RPMI7951 (cell line): ENCODE measurements around the gene FHIT. TPM values are rescaled to one million over a fixed set of nuclear protein-coding genes. Genes with fewer than 3 reads are reported as not detected.
A peak's percentile ranks its signal among the peaks of the same experiment; 100 is the strongest.

Experiments
- DNase-seq: peaks from one replicate; pipeline ENCODE4 v3.0.0-alpha.2; 2012; ENCODE audit warnings: low read depth
- total RNA-seq: library from RNA; depleted of rRNA; stranded (reverse); fragments of >200 nt; shearing (Covaris generic); gene quantifications from 2 replicates; pipeline ENCODE4 v1.2.3, GENCODE V29; 2014

FHIT gene
- total RNA-seq, 1 experiment from 2014 or later: 2.4 TPM

- DNase-seq: no peak
Observed at GRCh38 chr3:59730591-59730990, 1520.7 kb downstream of the FHIT start.

GRCh38 chr3:59728587-59728908 is 1522.7 kb downstream of the FHIT start:
- no peak for DNase-seq

DNA sequence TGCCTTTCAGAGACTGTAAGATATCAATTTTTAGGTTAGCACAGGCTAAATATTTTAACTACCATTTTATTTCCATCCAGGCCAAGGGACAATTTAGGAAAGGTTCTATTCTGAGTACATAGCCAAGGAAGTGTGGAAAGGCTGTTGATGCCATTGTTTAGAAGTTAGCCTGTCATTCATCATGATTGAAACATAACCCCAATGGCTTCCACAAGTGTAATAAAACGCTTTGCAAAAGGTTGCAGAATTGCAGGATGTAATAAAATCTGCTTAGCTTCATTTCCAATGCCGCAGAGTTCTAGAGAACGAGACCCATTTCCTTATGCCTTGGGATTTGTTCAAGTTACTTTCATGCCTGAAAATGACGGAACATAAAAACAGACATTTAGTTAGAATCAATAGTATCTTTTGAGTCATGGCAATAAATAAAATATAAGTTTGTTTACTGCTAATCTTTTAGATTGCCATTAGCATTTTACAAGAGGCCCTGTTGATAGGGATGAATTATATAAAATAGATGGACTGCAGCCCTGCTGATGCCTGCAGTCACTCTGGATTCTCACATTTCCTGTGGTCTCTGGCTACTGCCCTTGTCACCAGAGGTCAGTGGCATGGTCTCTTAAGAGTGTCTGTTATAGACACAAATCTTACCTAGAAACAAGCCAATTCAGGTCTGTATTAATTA is 1523.2 kb downstream of the FHIT start:
- no peak for DNase-seq

- peak; percentile 34 for DNase-seq
Observed at GRCh38 chr3:59726279-59726678, 1525.0 kb downstream of the FHIT start.

- no peak for DNase-seq
Observed at GRCh38 chr3:59717679-59718205, 1533.5 kb downstream of the FHIT start.

DNA sequence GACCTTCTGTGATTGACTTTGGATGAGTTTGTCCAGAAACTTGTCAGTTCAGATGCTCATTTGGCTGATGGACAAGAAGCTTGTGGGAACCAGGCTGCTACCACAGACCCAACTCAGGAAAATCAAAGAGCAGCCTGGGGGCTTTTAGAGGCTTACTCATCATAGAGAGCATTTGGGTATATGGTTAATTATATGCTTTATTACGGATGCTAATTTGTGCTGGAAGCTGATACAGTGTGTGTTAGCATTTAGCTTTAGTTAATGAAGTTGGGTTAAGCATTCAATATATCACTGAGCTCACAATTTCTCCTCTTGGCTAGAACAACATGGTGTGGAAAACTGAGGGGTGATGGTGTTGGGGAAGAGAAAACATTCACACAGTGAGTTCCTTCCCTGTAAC is 1537.2 kb downstream of the FHIT start:
- DNase-seq: peak; percentile 70

DNA sequence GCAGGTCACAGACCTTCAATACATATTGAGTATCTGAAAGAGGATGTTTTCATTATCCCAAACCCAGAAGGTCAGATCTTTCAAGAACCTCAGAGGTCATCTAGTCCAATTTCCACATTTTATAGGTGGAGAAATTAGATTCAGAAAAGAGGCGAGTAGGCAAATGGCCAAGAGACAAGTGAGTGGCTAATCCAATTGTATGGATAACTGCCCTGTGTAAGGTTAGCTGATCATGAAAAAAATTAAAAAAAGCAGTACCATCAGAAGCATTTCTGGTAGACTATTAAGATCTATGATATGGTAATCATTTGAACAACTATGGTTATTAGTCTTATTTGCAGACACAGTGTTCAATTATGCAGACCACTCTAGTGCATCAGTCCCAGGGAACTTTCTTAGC is 1540.7 kb downstream of the FHIT start:
- DNase-seq: no peak

DNA sequence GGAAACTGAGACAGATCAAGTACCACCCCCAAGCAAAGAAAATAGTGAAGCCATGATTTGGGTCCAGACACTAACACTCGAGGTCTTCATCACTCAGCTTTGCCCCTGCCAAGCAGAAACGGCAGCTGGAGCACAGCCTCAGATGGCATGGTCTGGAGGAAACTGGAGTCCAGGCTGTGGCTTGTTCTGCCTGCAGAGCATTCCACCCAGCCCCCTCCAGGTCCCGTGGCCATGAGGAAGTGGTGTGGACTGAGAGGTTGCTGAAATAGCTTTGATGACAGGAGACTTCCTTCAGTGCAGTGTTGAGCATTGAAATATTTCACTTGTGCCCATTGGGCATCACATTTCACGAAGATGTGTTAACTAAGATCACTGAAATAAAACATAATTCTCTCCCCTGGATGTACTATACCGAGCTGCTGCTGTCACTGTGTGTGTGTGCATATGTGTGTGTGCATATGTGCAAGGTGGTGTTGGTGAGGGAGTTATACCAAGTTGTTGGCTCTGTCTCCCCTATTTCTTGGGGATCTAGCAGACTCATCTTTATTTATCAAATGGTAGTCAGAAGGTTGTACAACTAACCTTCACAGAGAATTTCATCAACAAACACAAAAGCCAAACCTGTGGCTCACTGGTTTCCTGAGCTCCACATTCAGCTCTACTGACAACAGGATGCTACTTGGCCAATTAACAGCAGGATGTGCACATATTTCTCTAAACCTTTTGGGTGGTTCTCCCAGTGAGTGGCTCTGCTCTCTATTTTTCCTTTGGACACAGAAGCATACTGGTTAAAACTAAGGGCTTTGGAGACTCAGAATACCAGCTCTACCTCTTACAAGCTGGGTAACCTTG is 1541.3 kb downstream of the FHIT start:
- DNase-seq: no peak

- no peak for DNase-seq
Observed at GRCh38 chr3:59708202-59708601, 1543.0 kb downstream of the FHIT start.

- DNase-seq: no peak
Observed at GRCh38 chr3:59704292-59704691, 1547.0 kb downstream of the FHIT start.

- no peak for DNase-seq
Observed at GRCh38 chr3:59699648-59700320, 1551.5 kb downstream of the FHIT start.
